C4-2B (cell line): ENCODE results near the gene NRTN.
"Not testable (repeated sequence)": the region's sequence is repeated elsewhere in the genome, so short reads cannot be mapped to it uniquely, and the experiment has no call there.

Experiments
- ZFX ChIP-seq: fragments of 450-650 bp; IDR thresholded peaks from 2 replicates; pipeline ENCODE4 v1.6.1; 2017
- TF ChIP-seq, protein P1 (sequence below): fragments of 450-650 bp; conservative IDR thresholded peaks from 2 replicates; pipeline ENCODE4 v1.5.1; 2017; ENCODE audit warnings: mild to moderate bottlenecking

DNA sequence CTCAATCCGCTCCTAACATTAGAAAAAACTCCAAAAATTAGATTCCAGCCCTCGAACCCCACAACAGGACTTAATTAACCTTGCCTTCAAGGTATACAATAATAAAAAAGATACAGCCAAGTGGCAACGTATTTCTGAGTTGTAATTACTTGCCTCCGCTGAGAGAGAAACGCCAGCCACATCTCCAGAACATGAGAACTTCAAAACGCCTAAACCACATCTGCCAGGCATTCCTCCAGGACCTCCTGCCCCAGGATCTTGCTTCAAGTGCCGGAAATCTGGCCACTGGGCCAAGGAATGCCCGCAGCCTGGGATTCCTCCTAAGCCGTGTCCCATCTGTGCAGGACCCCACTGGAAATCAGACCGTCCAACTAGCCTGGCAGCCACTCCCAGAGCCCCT lies 49.3 kb downstream of the NRTN start:
- TF ChIP-seq, protein P1, sequence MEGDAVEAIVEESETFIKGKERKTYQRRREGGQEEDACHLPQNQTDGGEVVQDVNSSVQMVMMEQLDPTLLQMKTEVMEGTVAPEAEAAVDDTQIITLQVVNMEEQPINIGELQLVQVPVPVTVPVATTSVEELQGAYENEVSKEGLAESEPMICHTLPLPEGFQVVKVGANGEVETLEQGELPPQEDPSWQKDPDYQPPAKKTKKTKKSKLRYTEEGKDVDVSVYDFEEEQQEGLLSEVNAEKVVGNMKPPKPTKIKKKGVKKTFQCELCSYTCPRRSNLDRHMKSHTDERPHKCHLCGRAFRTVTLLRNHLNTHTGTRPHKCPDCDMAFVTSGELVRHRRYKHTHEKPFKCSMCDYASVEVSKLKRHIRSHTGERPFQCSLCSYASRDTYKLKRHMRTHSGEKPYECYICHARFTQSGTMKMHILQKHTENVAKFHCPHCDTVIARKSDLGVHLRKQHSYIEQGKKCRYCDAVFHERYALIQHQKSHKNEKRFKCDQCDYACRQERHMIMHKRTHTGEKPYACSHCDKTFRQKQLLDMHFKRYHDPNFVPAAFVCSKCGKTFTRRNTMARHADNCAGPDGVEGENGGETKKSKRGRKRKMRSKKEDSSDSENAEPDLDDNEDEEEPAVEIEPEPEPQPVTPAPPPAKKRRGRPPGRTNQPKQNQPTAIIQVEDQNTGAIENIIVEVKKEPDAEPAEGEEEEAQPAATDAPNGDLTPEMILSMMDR, result not testable (repeated sequence)
- TF ChIP-seq ZFX, result not testable (repeated sequence)
